Measurements from ENCODE around the gene FUBP1. TPM values are rescaled to one million over a fixed set of nuclear protein-coding genes. Genes with fewer than 3 reads are reported as not detected.
"Not testable (repeated sequence)": the region's sequence is repeated elsewhere in the genome, so short reads cannot be mapped to it uniquely, and the experiment has no call there.

The FUBP1 gene
- total RNA-seq, 2 experiments from 2014 or later, result 220 to 222 TPM

- Mint-ChIP-seq H3K9me3 (ENCODE audit: low read depth) (no peaks in the 10 kb centered on the region), H3K4me1 (peaks cover 36% of the 10 kb centered on the region), H3K36me3 (peaks cover 4% of the 10 kb centered on the region), H3K4me3 (peak overlapping the region; percentile 92), H3K27ac (peak overlapping the region; percentile 99), H3K27me3 (peaks cover 3% of the 10 kb centered on the region)
- DNase-seq, result peak; percentile 73
- peak; percentile 68 for ATAC-seq
- CTCF ChIA-PET, result interaction anchor here (0.9 to 4.5 kb wide), 9 partner anchors 15 to 613 kb away, joined by 3 to 17 read pairs (median 4); partner anchors contain the start of gene FUBP1
These were observed 25.2 kb upstream of the FUBP1 start for GRCh38 chr1:78003882-78004718.

DNA sequence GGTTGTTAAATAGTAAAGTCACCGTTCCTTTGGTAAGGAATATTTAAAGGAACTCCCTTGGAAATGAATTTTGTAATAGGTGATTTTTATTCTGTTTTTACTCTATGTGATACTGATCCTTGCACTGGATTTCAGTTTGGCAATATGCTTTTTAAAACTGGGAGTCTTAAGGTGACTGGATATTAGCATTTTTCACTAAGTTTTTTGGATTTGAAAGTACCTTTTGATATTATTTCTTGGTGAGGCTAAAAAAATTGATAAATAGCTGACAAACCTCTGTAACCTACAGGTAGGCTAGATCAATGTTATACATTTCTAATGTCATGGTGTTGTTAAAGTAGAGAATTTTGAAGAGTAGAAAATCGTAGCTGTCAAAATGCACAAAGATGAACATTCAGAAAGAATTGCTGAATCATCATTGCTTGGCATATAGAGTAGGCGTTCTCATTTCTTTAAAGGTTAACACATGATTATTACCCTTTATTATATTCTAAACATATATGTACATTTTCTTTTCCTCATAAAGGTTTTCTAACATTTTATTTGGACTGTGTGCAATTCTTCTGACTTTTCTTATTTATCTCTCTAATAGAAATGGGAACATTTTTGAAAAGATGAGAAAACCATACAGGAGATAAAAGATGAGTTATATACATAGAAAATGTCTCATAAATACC is 24.3 kb upstream of the FUBP1 start:
- DNase-seq, result no peak
- H3K36me3 Mint-ChIP-seq, result peaks cover 4% of the 10 kb centered on the region
- no peaks in the 10 kb centered on the region for H3K9me3 Mint-ChIP-seq (ENCODE audit: low read depth)
- H3K4me1 Mint-ChIP-seq, result peaks cover 33% of the 10 kb centered on the region
- peaks cover 3% of the 10 kb centered on the region for H3K27me3 Mint-ChIP-seq
- ATAC-seq, result no peak
- CTCF ChIA-PET, result interaction anchor here (0.6 to 4.5 kb wide), 4 partner anchors 23 to 614 kb away, joined by 3 to 17 read pairs (median 4); partner anchors contain the start of gene FUBP1
- H3K27ac Mint-ChIP-seq, result no peak overlapping the region
- no peak overlapping the region for H3K4me3 Mint-ChIP-seq

- not testable (repeated sequence) for ATAC-seq; H3K9me3 Mint-ChIP-seq (ENCODE audit: low read depth); H3K27me3 Mint-ChIP-seq; DNase-seq; H3K4me3 Mint-ChIP-seq; H3K27ac Mint-ChIP-seq
- CTCF ChIA-PET, result interaction anchor here (0.7 to 1.4 kb wide), 5 partner anchors 11 to 114 kb away, joined by 3 to 4 read pairs (median 3); partner anchors contain the start of gene FUBP1
- Mint-ChIP-seq H3K36me3 (peaks cover 10% of the 10 kb centered on the region), H3K4me1 (peaks cover 18% of the 10 kb centered on the region)
These were observed 21.7 kb upstream of the FUBP1 start for GRCh38 chr1:78000536-78000935.

DNA sequence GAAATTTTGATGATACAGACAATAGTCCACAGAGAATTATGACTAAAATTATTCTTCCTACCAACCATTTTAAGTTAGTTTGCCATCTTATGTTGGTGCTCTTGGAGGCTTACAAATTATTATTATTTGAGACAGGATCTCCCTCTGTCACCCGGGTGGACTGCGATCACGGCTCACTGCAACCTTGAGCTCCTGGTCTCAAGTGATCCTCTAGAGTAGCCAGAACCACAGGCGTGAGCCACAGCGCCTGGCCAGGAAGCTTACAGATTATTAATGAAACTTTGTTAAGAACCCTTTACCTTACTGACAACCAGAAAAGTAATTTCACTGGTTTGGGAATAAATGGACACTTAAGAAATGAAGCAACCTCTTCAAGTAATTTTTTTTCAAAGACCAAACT is 17.9 kb upstream of the FUBP1 start:
- DNase-seq (no peak), ATAC-seq (no peak)
- peaks cover 1% of the 10 kb centered on the region for H3K4me1 Mint-ChIP-seq
- no peak overlapping the region for H3K4me3 Mint-ChIP-seq
- no peaks in the 10 kb centered on the region for H3K9me3 Mint-ChIP-seq (ENCODE audit: low read depth)
- CTCF ChIA-PET, result interaction anchor here (1.1 kb wide), 1 partner anchor 11 kb away, joined by 3 read pairs; no protein-coding TSS in a partner anchor
- H3K27ac Mint-ChIP-seq, result no peak overlapping the region
- no peaks in the 10 kb centered on the region for H3K27me3 Mint-ChIP-seq
- H3K36me3 Mint-ChIP-seq, result peaks cover 18% of the 10 kb centered on the region

GRCh38 chr1:77994117-77994705 is 15.3 kb upstream of the FUBP1 start:
- Mint-ChIP-seq H3K9me3 (ENCODE audit: low read depth) (no peaks in the 10 kb centered on the region), H3K27me3 (no peaks in the 10 kb centered on the region), H3K27ac (no peak overlapping the region), H3K4me3 (no peak overlapping the region), H3K4me1 (peaks cover 18% of the 10 kb centered on the region), H3K36me3 (peaks cover 25% of the 10 kb centered on the region)
- CTCF ChIA-PET, result no interaction called here
- DNase-seq (no peak), ATAC-seq (no peak)

GRCh38 chr1:77991638-77992037 is 12.8 kb upstream of the FUBP1 start:
- Mint-ChIP-seq H3K4me1 (peaks cover 27% of the 10 kb centered on the region), H3K4me3 (no peak overlapping the region), H3K36me3 (peaks cover 21% of the 10 kb centered on the region), H3K9me3 (ENCODE audit: low read depth) (no peaks in the 10 kb centered on the region), H3K27me3 (no peaks in the 10 kb centered on the region), H3K27ac (no peak overlapping the region)
- no peak for DNase-seq
- CTCF ChIA-PET, result interaction anchor here (0.9 to 1.1 kb wide), 2 partner anchors 11 to 14 kb away, joined by 3 read pairs; no protein-coding TSS in a partner anchor
- ATAC-seq, result no peak

GRCh38 chr1:77990629-77991204 is 11.8 kb upstream of the FUBP1 start:
- ATAC-seq (no peak), DNase-seq (no peak)
- CTCF ChIA-PET, result interaction anchor here (0.9 kb wide), 1 partner anchor 10 kb away, joined by 3 read pairs; no protein-coding TSS in a partner anchor
- Mint-ChIP-seq H3K36me3 (peaks cover 27% of the 10 kb centered on the region), H3K27me3 (no peaks in the 10 kb centered on the region), H3K27ac (peak overlapping the region; percentile 18), H3K9me3 (ENCODE audit: low read depth) (no peaks in the 10 kb centered on the region), H3K4me1 (peaks cover 34% of the 10 kb centered on the region), H3K4me3 (no peak overlapping the region)

DNA sequence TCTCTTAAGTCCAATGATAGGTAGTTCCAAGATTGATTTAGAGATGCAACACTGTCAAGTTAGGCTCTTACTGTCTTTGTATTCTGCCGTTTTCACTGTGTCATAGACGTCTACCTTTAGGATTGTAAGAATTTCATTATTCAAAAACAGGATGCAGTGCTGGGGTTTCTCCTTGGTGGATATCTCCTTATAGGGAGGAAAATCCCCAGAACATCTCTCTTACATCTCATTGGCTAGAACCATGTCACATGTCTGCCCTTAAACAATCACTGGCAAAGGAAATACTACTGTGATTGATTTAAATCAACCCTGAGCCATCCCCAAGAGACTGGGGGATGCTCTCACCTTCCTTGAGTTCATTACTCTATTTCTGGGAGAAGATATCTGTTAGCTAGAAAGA is 10.9 kb upstream of the FUBP1 start:
- ATAC-seq (no peak), DNase-seq (no peak)
- Mint-ChIP-seq H3K27ac (no peak overlapping the region), H3K4me1 (peaks cover 37% of the 10 kb centered on the region), H3K36me3 (peaks cover 26% of the 10 kb centered on the region), H3K9me3 (ENCODE audit: low read depth) (no peaks in the 10 kb centered on the region), H3K27me3 (no peaks in the 10 kb centered on the region), H3K4me3 (no peak overlapping the region)
- CTCF ChIA-PET, result interaction anchor here (1.1 to 1.6 kb wide), 3 partner anchors 10 to 15 kb away, joined by 3 to 4 read pairs (median 3); partner anchors contain the start of gene DNAJB4

- Mint-ChIP-seq H3K27me3 (no peaks in the 10 kb centered on the region), H3K4me1 (peaks cover 42% of the 10 kb centered on the region), H3K4me3 (no peak overlapping the region), H3K36me3 (peaks cover 26% of the 10 kb centered on the region), H3K27ac (no peak overlapping the region), H3K9me3 (ENCODE audit: low read depth) (no peaks in the 10 kb centered on the region)
- CTCF ChIA-PET, result no interaction called here
- DNase-seq, result no peak
- ATAC-seq, result no peak
These were observed 9.0 kb upstream of the FUBP1 start for GRCh38 chr1:77987919-77988318.

GRCh38 chr1:77986810-77987209 is 7.9 kb upstream of the FUBP1 start:
- no peak for ATAC-seq
- Mint-ChIP-seq H3K27me3 (no peaks in the 10 kb centered on the region), H3K27ac (no peak overlapping the region), H3K36me3 (peaks cover 25% of the 10 kb centered on the region), H3K9me3 (ENCODE audit: low read depth) (no peaks in the 10 kb centered on the region), H3K4me3 (no peak overlapping the region), H3K4me1 (peaks cover 44% of the 10 kb centered on the region)
- DNase-seq, result no peak
- CTCF ChIA-PET, result no interaction called here

- ATAC-seq (no peak), DNase-seq (no peak)
- H3K4me1 Mint-ChIP-seq, result peaks cover 47% of the 10 kb centered on the region
- CTCF ChIA-PET, result no interaction called here
- H3K27me3 Mint-ChIP-seq, result no peaks in the 10 kb centered on the region
- no peak overlapping the region for H3K4me3 Mint-ChIP-seq
- H3K9me3 Mint-ChIP-seq (ENCODE audit: low read depth), result no peaks in the 10 kb centered on the region
- peaks cover 26% of the 10 kb centered on the region for H3K36me3 Mint-ChIP-seq
- no peak overlapping the region for H3K27ac Mint-ChIP-seq
These were observed 5.8 kb upstream of the FUBP1 start for GRCh38 chr1:77984629-77985028.

GRCh38 chr1:77983997-77984355 is 5.1 kb upstream of the FUBP1 start:
- Mint-ChIP-seq H3K4me3 (no peak overlapping the region), H3K36me3 (peaks cover 24% of the 10 kb centered on the region), H3K4me1 (peaks cover 42% of the 10 kb centered on the region), H3K27ac (no peak overlapping the region), H3K9me3 (ENCODE audit: low read depth) (no peaks in the 10 kb centered on the region), H3K27me3 (no peaks in the 10 kb centered on the region)
- ATAC-seq, result no peak
- DNase-seq, result no peak
- CTCF ChIA-PET, result no interaction called here

GRCh38 chr1:77983352-77983996 is 4.6 kb upstream of the FUBP1 start:
- H3K4me1 Mint-ChIP-seq, result peaks cover 41% of the 10 kb centered on the region
- not testable (repeated sequence) for H3K27ac Mint-ChIP-seq
- H3K36me3 Mint-ChIP-seq, result peaks cover 24% of the 10 kb centered on the region

More at GRCh38 chr1:77983352-77983996, 4.6 kb upstream of the FUBP1 start:
- ATAC-seq; CTCF ChIA-PET; H3K9me3 Mint-ChIP-seq (ENCODE audit: low read depth); DNase-seq; H3K4me3 Mint-ChIP-seq; H3K27me3 Mint-ChIP-seq: not testable (repeated sequence)

All from activated CD8-positive, alpha-beta memory T cell treated with anti-CD3 and anti-CD28 coated beads, Interleukin-2, amount 10 ng/mL, durations not matched to agents 7 days and 5 days (primary cell).